ENCODE results near the gene CHAC1.

DNA sequence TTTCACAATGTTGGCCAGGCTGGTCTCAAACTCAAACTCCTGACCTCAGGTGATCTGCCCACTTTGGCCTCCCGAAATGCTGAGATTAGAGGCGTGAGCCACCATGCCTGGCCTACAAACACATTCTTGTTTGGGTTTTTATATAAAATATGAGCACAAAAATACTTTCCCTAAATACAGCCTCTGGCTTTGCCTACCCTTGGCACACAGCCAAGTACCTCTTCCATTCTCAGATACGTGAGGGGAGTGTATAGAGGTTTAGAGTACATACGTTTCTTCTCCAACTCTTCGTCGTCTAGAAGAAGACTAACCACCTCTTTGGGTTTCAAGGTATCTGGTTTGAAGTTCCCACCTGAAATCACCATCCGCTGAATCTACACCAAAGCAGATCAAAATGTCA, 33.5 kb downstream of the CHAC1 start:
- TF ChIP-seq, protein P1, sequence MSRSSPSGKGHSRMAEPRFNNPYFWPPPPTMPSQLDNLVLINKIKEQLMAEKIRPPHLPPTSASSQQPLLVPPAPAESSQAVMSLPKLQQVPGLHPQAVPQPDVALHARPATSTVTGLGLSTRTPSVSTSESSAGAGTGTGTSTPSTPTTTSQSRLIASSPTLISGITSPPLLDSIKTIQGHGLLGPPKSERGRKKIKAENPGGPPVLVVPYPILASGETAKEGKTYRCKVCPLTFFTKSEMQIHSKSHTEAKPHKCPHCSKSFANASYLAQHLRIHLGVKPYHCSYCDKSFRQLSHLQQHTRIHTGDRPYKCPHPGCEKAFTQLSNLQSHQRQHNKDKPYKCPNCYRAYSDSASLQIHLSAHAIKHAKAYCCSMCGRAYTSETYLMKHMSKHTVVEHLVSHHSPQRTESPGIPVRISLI (CRISPR knock-in tag; IDR thresholded peaks at IDR 0.05; ENCODE audit: borderline replicate concordance), result no peak
- no peak for TF ChIP-seq ELF1 (CRISPR knock-in tag; IDR thresholded peaks at IDR 0.05)
- TF ChIP-seq CTCF (CRISPR knock-in tag; IDR thresholded peaks at IDR 0.05), result no peak
- no peak for TF ChIP-seq ZNF7 (CRISPR knock-in tag; IDR thresholded peaks at IDR 0.05)
- TF ChIP-seq ZNF24 (IDR thresholded peaks at IDR 0.05), result no peak
- TF ChIP-seq EP300 (IDR thresholded peaks at IDR 0.05; ENCODE audit: low read depth in 2 of 2, low read length in 2 of 2), result no peak
- no peak for TF ChIP-seq EP300 (CRISPR knock-in tag; IDR thresholded peaks at IDR 0.05; ENCODE audit: borderline replicate concordance)
- TF ChIP-seq, protein P2, sequence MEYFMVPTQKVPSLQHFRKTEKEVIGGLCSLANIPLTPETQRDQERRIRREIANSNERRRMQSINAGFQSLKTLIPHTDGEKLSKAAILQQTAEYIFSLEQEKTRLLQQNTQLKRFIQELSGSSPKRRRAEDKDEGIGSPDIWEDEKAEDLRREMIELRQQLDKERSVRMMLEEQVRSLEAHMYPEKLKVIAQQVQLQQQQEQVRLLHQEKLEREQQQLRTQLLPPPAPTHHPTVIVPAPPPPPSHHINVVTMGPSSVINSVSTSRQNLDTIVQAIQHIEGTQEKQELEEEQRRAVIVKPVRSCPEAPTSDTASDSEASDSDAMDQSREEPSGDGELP (IDR thresholded peaks at IDR 0.05; ENCODE audit: borderline replicate concordance, low read depth), result no peak
- no peak for TF ChIP-seq SMARCC2 (IDR thresholded peaks at IDR 0.05)
- no peak for TF ChIP-seq FUBP1 (CRISPR knock-in tag; IDR thresholded peaks at IDR 0.05; ENCODE audit: borderline replicate concordance)
- TF ChIP-seq TAF1 (CRISPR knock-in tag; IDR thresholded peaks at IDR 0.05), result no peak
